Hepatocyte (in vitro differentiated cells): Measurements from ENCODE around the gene LBX2.

Experiments used
- EZH2 ChIP-seq: fragments of 200-600 bp; sonication (generic); IDR thresholded peaks from 2 replicates; pipeline ENCODE4 v1.6.1; 2016; ENCODE audit warnings: antibody characterized with exemption, mild to moderate bottlenecking, borderline replicate concordance
- EZH2phosphoT487 ChIP-seq: fragments of 200-600 bp; sonication (generic); IDR thresholded peaks from one replicate; pipeline ENCODE4 v1.6.1; 2018; ENCODE audit warnings: antibody characterized with exemption, mild to moderate bottlenecking, low read depth, moderate library complexity; ENCODE audit not compliant: unreplicated experiment, severe bottlenecking
- TF ChIP-seq, protein P1 (sequence below): fragments of 200-600 bp; sonication (generic); IDR thresholded peaks from 2 replicates; pipeline ENCODE4 v1.5.1; 2016; ENCODE audit warnings: antibody characterized with exemption, mild to moderate bottlenecking; ENCODE audit not compliant: poor library complexity

DNA sequence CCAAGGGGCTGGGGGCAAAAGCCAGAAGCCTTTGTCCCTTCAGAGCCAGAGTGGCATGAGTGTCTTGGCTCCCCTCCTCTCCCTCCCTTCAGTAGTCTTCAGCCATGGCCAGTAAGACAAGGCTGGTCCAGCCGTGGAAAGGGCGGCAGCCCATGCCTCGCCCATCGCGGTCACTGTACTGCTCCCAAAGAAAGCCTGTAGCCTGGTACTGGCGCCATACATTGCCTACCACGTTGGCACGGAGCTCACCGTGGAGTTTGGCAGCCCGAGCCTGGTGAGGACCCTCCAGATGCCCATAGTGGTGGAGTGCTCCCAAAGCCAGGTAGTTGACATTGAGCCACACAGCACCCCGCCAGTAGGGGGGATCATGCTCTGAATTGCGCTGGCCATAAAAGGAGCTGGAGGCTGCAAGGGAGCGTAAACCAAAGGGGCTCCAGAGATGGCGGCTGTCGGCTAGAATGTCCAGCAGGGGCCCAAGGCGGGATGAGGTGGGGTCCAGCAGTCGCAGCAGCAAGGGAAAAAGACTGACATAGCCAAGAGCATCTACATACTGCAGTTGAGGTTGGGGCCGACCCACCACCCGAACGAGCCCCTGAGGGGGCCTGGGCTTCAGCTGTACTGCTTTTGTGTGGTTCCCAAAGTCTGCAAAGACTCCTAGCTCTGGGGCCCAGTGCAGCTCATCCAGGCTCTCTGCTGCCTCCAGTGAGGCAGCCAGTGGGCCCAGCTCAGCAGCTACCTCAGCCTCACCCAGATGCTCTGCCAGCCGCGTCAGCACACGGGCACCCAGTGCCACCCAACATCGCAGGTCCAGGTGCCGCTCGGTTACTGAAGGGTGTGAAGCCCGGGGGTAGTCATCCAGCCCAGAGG lies 38.0 kb downstream of the LBX2 start:
- TF ChIP-seq, protein P1, sequence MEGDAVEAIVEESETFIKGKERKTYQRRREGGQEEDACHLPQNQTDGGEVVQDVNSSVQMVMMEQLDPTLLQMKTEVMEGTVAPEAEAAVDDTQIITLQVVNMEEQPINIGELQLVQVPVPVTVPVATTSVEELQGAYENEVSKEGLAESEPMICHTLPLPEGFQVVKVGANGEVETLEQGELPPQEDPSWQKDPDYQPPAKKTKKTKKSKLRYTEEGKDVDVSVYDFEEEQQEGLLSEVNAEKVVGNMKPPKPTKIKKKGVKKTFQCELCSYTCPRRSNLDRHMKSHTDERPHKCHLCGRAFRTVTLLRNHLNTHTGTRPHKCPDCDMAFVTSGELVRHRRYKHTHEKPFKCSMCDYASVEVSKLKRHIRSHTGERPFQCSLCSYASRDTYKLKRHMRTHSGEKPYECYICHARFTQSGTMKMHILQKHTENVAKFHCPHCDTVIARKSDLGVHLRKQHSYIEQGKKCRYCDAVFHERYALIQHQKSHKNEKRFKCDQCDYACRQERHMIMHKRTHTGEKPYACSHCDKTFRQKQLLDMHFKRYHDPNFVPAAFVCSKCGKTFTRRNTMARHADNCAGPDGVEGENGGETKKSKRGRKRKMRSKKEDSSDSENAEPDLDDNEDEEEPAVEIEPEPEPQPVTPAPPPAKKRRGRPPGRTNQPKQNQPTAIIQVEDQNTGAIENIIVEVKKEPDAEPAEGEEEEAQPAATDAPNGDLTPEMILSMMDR: no peak
- TF ChIP-seq EZH2 (no peak), EZH2phosphoT487 (no peak)
